ENCODE data around the gene MCOLN2.

GRCh38 chr1:84959294-84959693 is 37.6 kb downstream of the MCOLN2 start:
- TF ChIP-seq CTCF (IDR thresholded peaks at IDR 0.05; ENCODE audit: low read depth, low read length, missing input control) = no peak
- TF ChIP-seq GABPA (IDR thresholded peaks at IDR 0.05 in 1 of 2, conservative IDR thresholded peaks at IDR 0.05 in 1 of 2) = no peak
- TF ChIP-seq SP1 (IDR thresholded peaks at IDR 0.05) = no peak
- TF ChIP-seq RXRA (IDR thresholded peaks at IDR 0.05) = no peak
- no peak for TF ChIP-seq YY1 (IDR thresholded peaks at IDR 0.05)
- TF ChIP-seq MAX (IDR thresholded peaks at IDR 0.05) = no peak
- no peak for TF ChIP-seq ATF3 (IDR thresholded peaks at IDR 0.05)
- no peak for TF ChIP-seq RAD21 (IDR thresholded peaks at IDR 0.05)
- TF ChIP-seq EGR1 (IDR thresholded peaks at IDR 0.05; ENCODE audit: low read depth in 2 of 2) = no peak
